Stomach (tissue), 4 donors: Measurements from ENCODE around the gene ENPP1.

Experiments
- CTCF ChIP-seq, 7 experiments: fragments of 450-650 bp in 4 of 7; fragments of 200-600 bp in 3 of 7; sonication (generic) in 3 of 7; IDR thresholded peaks; one replicate each; pipeline ENCODE4 v1.5.1; 2016 to 2019; ENCODE audit warnings: antibody characterized with exemption in 7 of 7, control low read depth in 2 of 7, mild to moderate bottlenecking in 1 of 7
- EP300 ChIP-seq: sonication (generic); formaldehyde crosslinking; IDR thresholded peaks from one replicate; pipeline ENCODE4 v1.6.1; 2017; ENCODE audit warnings: antibody characterized with exemption
- POLR2A ChIP-seq, 4 donors: fragments of 450-650 bp; IDR thresholded peaks; one replicate each; pipeline ENCODE4 v1.6.1; 2016; ENCODE audit warnings: antibody characterized with exemption in 4 of 4, control low read depth in 2 of 4, mild to moderate bottlenecking in 1 of 4, moderate library complexity in 1 of 4

DNA sequence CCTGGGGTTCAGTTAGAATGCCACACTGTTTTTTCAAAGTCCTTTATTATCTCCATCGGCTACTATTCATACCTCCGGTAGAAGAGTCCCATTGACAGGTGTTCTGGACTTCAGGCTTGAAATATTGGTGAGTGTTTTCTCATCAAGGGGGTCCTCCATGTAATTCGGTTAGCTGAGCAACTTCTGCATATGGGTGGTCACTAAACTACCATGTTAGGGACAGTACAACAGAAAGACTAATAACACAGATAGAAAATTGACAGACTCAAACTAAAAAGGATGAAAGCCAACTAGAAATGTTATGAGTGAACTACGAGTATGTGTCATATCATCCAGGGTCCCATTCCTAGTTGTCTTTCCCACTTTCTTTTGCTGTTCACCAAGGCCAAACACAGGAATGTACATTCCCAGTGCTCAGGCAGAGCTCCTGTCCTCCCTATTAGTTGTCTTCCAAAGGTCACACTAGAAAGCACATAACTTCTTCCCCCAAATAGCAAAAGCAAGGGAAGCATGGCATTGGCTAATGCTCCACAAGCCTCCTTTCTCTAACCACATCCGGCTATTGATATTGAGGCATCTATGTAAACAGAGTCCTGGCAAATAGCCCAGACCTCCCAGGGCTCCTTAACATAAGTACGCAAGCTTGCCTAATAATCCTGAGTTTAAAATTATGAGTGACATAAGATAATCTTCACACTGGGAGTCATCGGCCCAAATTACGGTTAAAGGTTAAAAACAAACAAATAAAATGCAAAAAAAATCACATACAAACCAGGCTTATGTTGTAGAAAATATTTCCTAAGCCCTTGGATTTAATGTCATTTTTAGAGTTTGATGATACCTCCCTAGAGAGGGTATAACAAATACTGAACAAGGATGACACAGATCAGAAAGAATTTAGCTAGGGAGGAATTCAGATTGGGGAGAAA is 130.1 kb downstream of the ENPP1 start:
- TF ChIP-seq POLR2A (IDR thresholded peaks at IDR 0.05) (no peak), CTCF (IDR thresholded peaks at IDR 0.05) (no peak), EP300 (no peak)
